HG02763 (cell line): Measurements from ENCODE around the gene MEF2C.

Experiments
- ATAC-seq: cut with Tn5 transposase; IDR thresholded peaks from one replicate; pipeline ENCODE4 v1.9.1; 2021; ENCODE audit warnings: mild to moderate bottlenecking, moderate library complexity; ENCODE audit not compliant: unreplicated experiment

The MEF2C gene

GRCh38 chr5:88729084-88729828 lies 153.7 kb downstream of the MEF2C start:
- ATAC-seq, result peak; percentile 33

DNA sequence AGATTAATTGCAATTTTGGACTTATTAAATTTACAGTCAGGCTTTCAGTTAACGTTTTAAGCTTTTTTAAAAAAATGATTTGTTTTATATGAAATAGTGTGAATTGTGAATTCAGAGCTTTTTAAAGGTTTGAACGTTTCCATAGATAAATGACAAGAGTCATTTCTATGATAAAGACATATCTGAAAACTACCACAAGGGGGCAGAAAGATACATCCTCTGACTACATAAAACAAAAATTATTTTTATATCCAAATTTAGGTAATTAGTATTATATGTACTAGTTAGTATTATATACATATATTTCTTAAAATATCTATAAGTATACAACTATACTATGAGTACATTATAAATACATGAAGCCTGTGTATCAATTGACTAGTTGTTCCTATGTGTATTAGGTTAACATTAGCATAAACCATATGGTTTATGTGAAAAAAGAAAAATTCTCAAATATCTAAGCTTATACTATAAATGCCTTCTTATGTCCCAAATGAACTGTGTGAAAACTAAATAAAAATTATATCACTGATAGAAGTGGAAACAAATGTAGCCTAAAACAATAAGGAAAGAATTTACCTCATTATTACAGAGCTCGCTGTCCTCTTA lies 155.2 kb downstream of the MEF2C start:
- ATAC-seq, result no peak

DNA sequence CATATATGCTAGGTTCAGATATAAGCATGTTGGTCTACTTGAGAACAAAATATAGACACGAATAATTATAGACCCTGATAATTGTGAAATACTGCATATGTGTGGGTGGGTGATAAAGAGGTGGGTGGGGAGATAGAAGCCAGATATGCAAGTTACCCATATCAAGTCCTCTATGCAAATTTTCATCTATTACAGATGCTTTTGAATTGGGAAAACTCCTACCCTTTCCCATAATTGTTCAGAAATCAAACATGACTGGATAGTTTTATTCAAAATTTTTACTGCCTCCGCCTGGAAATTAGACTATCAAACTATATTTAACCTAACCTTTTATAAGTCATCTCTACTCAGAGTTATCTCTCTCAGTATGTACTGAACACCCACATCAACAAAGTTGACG lies 157.5 kb downstream of the MEF2C start:
- no peak for ATAC-seq

DNA sequence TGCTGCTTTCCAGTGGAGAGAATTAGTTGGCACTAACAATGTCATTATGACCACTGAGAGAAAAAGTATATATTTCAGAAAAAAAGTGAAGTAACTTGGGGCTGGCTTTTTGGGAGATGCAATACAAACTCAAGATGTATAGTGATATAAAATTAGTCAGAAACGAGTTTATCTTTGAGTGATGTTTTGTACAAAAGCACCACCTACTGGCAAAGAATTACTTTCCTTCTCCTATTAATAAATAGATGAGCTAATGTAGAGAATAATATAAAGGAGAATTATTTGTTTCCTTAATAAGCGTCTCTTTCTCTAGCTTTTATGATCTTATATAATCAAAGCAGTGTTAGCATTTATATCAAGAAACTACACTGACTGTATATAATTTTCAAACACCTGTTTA lies 158.8 kb downstream of the MEF2C start:
- no peak for ATAC-seq

GRCh38 chr5:88722546-88723073 lies 160.4 kb downstream of the MEF2C start:
- no peak for ATAC-seq

DNA sequence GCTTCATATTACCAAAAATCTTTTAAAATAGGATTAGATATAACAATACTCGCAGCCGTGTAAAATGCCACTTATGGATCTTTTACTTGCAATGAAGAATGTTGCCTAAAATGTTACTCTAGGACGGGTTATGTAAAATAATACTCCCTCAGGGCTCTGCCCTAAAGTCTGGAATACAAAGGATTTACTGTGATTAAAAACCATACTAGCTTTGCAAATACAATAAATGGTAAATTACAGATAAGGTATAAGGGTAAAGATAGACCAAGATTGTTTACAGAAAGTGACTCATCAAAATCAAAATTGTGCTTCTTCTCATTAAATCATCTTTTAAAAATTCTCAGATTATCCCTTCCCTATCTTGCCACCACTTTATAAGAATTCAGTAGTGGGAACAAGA lies 163.6 kb downstream of the MEF2C start:
- no peak for ATAC-seq

GRCh38 chr5:88718736-88719135 lies 164.2 kb downstream of the MEF2C start:
- ATAC-seq, result no peak

DNA sequence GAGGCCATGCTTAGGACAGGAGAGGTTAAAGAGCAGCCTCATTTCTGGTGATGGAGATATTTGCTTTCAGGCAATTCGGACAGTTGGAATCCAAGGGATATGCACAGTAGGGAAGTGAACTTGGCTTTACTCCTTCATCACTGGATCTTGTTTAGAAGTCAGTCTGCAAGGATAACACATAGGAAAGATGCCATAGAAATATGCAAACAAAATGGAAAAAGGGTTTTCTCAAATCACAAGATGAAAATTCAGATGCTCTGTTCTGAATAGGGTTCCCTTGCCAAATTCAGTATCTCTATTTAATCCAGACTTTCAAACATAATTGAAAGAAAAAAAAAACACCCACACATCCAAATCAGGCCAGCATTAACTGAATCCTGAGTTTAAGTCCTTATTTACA lies 166.9 kb downstream of the MEF2C start:
- ATAC-seq, result no peak

DNA sequence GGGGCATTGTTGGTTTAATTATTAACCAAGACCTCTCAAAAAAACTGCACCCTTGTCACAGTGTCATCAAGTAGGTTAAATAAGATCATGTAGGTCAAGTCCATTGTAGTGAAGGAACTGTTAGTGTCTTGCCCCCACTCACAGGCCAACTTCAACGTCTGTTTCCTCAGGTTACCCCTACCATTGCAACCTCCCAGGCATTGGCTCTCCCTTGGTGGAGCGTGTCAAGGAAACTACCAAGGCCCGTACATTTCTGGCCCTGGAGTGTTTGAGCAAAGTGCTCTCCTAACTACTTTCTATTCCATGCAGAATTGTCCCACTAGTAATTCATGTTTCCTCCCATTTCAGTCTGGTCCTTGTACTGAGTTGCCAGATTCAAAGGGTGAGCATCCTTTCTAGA lies 167.5 kb downstream of the MEF2C start:
- ATAC-seq, result no peak

DNA sequence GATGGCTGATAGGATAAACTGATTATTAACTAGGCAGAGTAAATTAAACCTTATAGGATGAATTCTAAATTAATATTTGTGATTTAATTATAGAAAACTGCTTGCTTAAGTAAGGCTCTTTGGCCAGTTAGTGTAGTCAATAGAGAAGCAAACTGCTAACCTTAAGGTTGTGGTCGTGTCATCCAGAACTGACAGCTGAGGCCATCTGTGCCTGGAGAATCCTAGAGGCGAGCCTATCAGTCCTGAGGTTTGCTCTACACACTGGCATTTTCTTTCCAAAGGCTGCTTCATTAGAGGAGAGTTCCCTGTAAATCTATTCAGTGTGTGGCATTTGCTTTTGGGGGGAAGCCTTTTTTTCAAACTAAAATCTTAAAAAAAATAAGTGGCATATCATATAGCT lies 169.2 kb downstream of the MEF2C start:
- ATAC-seq, result no peak

GRCh38 chr5:88708682-88709398 lies 174.1 kb downstream of the MEF2C start:
- no peak for ATAC-seq

DNA sequence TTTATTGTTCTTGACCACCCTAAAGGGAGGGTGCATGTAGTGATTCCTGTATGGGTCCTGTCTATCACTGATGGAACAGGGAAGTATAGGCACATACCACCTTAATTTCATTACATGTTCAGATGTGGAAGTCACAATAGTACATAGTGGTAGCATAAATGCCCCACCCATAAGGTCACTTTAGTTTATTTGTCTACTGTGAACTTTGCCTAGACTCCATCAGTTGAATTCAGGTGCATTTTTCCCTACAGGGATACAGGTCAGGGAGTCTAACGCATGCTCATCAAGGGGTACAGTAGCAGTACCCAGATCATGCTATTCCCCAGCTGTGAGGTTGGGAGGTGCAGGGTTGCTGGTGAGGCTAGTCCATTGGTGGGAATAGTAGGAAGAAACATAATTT lies 175.0 kb downstream of the MEF2C start:
- ATAC-seq, result no peak

- ATAC-seq, result no peak
Measured at GRCh38 chr5:88707216-88707965, 175.6 kb downstream of the MEF2C start.

DNA sequence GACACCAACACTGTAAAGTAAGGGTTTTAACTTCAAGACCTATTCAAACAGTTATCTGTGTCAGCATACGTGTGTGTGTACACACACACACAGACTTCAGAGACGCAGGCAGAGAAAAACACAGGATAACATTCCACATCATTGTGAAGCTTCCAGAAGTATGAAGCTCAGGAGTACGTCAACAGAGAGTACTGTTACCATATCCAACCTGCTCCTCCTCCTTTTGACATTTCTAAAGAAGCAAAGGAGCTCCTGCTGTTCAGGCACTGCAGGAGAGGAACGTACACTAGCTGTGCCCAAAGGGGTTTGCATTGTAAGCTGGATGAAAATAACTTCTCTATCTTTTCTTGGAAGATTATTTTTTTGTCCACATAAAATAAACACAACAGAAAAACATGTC lies 180.7 kb downstream of the MEF2C start:
- ATAC-seq, result no peak

DNA sequence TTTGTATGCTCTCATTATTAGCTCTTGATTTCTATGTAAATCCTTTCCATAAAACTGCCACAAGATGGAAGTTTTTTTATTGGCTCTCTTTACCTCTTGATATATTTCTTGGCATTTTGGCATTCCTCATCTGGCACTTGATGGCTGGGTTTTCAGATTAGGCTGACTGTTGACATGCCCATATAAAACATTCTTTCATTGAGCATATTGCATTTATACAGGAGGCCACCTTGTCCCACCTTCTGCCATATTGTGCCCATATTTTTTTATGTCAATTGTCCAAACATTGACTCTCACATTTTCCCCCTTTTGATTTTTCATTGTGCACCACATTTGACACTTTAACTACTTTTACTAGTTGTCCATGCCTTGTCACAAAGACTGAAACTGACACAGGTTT lies 182.9 kb downstream of the MEF2C start:
- ATAC-seq, result no peak

- no peak for ATAC-seq
Measured at GRCh38 chr5:88698290-88698689, 184.7 kb downstream of the MEF2C start.

GRCh38 chr5:88696466-88696865 lies 186.5 kb downstream of the MEF2C start:
- no peak for ATAC-seq

- ATAC-seq, result no peak
Measured at GRCh38 chr5:88695931-88696330, 187.1 kb downstream of the MEF2C start.

GRCh38 chr5:88695232-88695631 lies 187.8 kb downstream of the MEF2C start:
- no peak for ATAC-seq

- ATAC-seq, result no peak
Measured at GRCh38 chr5:88694023-88694679, 188.8 kb downstream of the MEF2C start.
